Body of pancreas (tissue), 4 donors: ENCODE results near the gene TCAP. TPM values are rescaled to one million over a fixed set of nuclear protein-coding genes. Genes with fewer than 3 reads are reported as not detected.

Experiments
- ATAC-seq: fragments of 150-250 bp; one replicate; pipeline ENCODE4 v1.9.1; 2016
- DNase-seq, 4 donors: peaks; one replicate each; pipeline ENCODE4 v3.0.0-alpha.2; 2019
- H3K27ac ChIP-seq, 4 donors: fragments of 200-600 bp; sonication (generic); 1 replicate in 3 of 4; 2 replicates in 1 of 4; pipeline versions ENCODE4 v1.5.1 to v1.6.1; 2016 to 2019; ENCODE audit warnings: mild to moderate bottlenecking in 1 of 4, mixed read lengths in 1 of 4, moderate library complexity in 1 of 4
- H3K27me3 ChIP-seq, 2 donors: fragments of 200-600 bp; sonication (generic); one replicate each; pipeline ENCODE4 v1.6.0; 2016; ENCODE audit warnings: mild to moderate bottlenecking in 1 of 2
- H3K36me3 ChIP-seq, 2 donors: fragments of 200-600 bp; sonication (generic); replicated peaks in 1 of 2; 2 replicates each; pipeline ENCODE4 v1.5.1; 2016; ENCODE audit warnings: low read depth in 2 of 2; ENCODE audit not compliant: insufficient read depth in 1 of 2
- H3K4me1 ChIP-seq: fragments of 200-600 bp; sonication (generic); one replicate; pipeline ENCODE4 v1.6.0; 2016
- H3K4me3 ChIP-seq, 2 donors: fragments of 200-600 bp; sonication (generic); 1 replicate in 1 of 2; 2 replicates in 1 of 2; pipeline ENCODE4 v1.5.1; 2016 to 2019
- H3K9me3 ChIP-seq, 3 donors: fragments of 200-600 bp; sonication (generic); 1 replicate in 2 of 3; 2 replicates in 1 of 3; pipeline ENCODE4 v1.5.1; 2016
- POLR2A ChIP-seq, 3 donors: fragments of 450-650 bp; IDR thresholded peaks; one replicate each; pipeline ENCODE4 v1.6.1; 2016; ENCODE audit warnings: antibody characterized with exemption in 3 of 3, mild to moderate bottlenecking in 2 of 3
- WGBS, 2 donors: methylation state at CpG; one replicate each; pipeline ENCODE4 v1.1.5; 2017; 5-methylcytosine and 5-hydroxymethylcytosine counted together
- intact Hi-C: fragments of 100-400 bp; cut with DNase I; formaldehyde crosslinking; loops from one replicate; pipeline ENCODE4 v1.15.1; 2023
- total RNA-seq, 2 donors: library from RNA; depleted of rRNA; stranded (reverse); fragments of >200 nt; gene quantifications; one replicate each; pipeline ENCODE4 v1.1.0, GENCODE V29; 2016
- TF ChIP-seq, protein P1 (sequence below), 7 experiments: fragments of 450-650 bp in 4 of 7; fragments of 200-600 bp in 3 of 7; sonication (generic) in 3 of 7; IDR thresholded peaks; one replicate each; pipeline ENCODE4 v1.5.1; 2016 to 2019; ENCODE audit warnings: antibody characterized with exemption in 7 of 7

Gene TCAP
- total RNA-seq, 2 donors from 2014 or later, result 0.26 TPM; not detected in 1

DNA sequence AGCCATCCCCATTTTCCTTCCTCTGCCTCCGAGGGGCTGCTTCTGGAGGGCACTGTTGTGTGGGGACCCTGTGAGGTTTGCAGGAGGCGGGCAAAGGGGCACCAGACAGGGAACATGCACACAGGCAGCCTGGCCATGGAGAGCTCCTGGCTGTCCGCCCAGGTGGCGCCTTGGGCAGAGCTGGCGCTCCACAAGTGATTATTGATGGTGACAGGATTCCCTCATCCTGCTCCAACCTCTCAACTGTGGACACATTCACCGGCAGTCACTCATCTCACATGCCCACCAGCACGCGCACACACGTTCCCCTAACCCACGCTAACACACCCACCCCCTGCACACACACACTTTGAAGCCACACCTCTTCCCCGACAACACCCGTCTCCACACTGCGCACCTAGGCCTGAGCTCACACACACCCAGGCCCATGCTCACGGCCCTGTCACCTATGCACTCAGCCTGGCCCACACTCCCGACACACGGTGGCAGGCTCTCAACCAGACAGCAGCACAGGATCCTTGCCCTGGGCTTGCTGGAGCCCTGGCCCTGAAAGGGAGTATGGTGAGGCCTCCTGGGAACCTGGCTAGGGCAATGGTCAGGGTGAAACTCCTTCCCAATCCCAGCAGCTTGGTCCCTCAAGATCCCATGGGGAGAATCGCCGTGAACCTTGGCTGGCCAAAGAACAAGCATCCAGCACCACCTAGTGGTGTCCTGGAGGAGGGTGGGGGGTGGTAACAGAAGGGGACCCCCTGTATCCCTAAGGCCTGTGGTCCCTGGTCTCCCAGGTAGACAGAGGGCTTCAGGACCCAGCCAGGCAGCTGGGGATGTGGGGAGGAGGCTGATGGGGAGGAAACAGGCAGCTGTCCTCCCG lies 6.7 kb downstream of the TCAP start:
- H3K27ac ChIP-seq, result no peak overlapping the region
- H3K4me3 ChIP-seq, result no peak overlapping the region
- ATAC-seq (peak; percentile 22), DNase-seq (peak; percentile 37 to 58 (median 52))
- TF ChIP-seq, protein P1, sequence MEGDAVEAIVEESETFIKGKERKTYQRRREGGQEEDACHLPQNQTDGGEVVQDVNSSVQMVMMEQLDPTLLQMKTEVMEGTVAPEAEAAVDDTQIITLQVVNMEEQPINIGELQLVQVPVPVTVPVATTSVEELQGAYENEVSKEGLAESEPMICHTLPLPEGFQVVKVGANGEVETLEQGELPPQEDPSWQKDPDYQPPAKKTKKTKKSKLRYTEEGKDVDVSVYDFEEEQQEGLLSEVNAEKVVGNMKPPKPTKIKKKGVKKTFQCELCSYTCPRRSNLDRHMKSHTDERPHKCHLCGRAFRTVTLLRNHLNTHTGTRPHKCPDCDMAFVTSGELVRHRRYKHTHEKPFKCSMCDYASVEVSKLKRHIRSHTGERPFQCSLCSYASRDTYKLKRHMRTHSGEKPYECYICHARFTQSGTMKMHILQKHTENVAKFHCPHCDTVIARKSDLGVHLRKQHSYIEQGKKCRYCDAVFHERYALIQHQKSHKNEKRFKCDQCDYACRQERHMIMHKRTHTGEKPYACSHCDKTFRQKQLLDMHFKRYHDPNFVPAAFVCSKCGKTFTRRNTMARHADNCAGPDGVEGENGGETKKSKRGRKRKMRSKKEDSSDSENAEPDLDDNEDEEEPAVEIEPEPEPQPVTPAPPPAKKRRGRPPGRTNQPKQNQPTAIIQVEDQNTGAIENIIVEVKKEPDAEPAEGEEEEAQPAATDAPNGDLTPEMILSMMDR (IDR thresholded peaks at IDR 0.05), result peak; percentile 25 to 64 (median 45)
- peak in 1 of 3 donors; percentile 8 for TF ChIP-seq POLR2A (IDR thresholded peaks at IDR 0.05)
- no peaks in the 10 kb centered on the region for H3K27me3 ChIP-seq
- WGBS, 2 donors, result 22 to 23% methylated on average over 16 to 19 of the region's 19 CpGs
- intact Hi-C loops, result no loop called here
- no peaks in the 10 kb centered on the region for H3K36me3 ChIP-seq
- H3K4me1 ChIP-seq, result peaks cover 52% of the 10 kb centered on the region
- H3K9me3 ChIP-seq, result no peaks in the 10 kb centered on the region

DNA sequence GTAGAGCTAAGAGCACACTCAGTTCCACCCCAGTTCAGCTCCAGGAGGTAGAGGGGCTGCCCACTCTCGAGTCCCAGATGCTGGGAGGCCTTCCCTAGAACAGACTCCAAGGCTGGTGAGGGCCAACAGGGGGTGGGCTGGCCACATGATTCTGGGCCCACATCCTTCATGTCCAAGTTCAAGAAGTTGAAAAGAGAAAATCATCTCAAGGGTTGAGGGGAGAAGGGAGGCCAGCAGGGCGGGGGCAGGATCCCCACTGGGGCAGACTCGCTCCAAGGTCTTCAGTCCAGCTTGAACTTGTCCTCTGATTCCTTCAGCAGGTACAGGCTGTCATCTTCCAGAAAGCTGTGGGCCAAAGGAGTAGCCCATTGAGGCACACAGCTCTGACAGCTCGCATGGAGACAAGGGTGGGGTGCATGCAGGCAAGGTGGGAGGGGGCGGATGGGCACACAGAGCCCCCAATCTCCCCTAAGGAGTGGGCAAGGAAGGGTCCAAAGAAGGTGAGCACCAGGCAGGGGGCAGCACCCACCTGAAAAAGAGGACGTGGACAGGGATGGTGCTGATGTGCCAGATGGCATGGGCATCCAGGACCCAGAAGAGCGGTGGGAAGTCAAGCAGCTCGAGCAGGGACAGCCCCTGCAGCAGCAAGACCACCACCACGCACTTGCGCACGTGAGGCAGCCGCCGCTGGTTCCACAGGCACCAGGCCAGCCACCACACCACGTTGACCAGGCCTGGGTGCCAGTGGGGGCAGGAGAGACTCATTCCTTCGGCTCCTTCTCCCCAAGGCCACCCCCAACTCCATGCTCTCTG lies 7.6 kb downstream of the TCAP start:
- no peaks in the 10 kb centered on the region for H3K36me3 ChIP-seq
- H3K27me3 ChIP-seq, result no peaks in the 10 kb centered on the region
- peaks cover 47% of the 10 kb centered on the region for H3K4me1 ChIP-seq
- H3K27ac ChIP-seq, result no peak overlapping the region
- no peaks in the 10 kb centered on the region for H3K9me3 ChIP-seq
- intact Hi-C loops, result no loop called here
- ATAC-seq (no peak), DNase-seq (no peak)
- H3K4me3 ChIP-seq, result no peak overlapping the region
- TF ChIP-seq POLR2A (IDR thresholded peaks at IDR 0.05), result no peak
- TF ChIP-seq, protein P1 (IDR thresholded peaks at IDR 0.05), result peak in 1 of 7 experiments; percentile 0
- 56 to 66% methylated on average over 5 to 15 of the region's 15 CpGs for WGBS, 2 donors

DNA sequence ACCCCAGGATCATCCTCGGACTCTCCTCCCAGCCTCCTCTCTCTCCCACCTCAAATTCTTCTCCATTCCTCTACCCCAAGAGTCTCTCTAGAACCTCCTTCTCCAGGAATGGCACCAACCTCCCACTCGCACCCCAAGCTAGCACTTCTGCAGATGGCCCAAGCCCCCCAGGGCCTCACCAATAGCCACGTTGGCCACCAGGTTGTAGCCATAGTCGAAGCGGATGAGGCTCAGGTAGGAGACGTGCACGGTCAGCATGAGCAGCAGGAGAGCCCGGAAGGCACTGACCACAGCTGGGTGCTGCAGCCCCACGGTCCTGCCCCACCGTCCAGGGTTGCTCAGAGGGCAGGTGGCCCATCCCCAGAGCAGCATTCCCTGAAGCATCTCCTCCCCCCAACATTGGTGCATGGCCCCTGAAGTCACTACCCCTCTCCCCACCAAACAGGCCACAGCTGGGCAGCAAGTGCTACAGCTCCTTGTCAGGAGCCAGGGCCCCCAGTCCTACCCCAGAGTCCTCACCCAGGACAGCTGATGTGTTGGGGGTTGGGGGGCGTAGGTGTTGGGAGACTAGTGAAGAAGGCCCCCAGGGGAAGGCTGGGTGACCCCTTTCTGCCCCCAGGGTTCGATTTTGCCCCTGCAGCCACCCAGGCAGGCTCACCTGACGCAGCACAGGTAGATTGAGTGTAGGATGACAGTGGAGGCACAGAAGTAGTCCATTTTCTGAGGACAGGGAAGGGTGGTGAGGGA lies 8.4 kb downstream of the TCAP start:
- H3K4me1 ChIP-seq, result peaks cover 39% of the 10 kb centered on the region

DNA sequence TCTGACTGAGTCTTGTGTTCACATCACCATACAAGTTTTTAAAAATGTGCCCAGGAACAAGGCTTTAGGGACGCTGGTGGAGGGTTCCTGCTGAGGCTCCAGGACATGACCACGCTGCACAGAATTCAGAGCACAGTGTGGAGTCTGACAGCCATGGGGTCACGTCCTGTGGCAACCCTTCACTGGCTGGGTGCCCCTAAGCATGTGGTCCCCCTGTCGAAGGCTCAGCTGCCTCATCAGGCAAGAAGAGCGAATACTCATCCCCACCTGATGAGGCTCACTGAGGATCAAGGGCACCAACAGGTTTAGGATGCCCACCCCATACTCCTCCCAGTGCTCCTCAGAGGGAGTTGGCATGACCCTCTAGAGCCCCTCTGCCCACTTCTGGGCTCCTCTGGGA lies 9.0 kb downstream of the TCAP start:
- Histone ChIP-seq H3K36me3 (no peaks in the 10 kb centered on the region), H3K27ac (peak overlapping the region in 3 of 4 donors; percentile 65 to 78 (median 76)), H3K4me1 (peaks cover 37% of the 10 kb centered on the region), H3K27me3 (no peaks in the 10 kb centered on the region), H3K9me3 (no peaks in the 10 kb centered on the region), H3K4me3 (no peak overlapping the region)
- no peak for DNase-seq
- TF ChIP-seq, protein P1 (IDR thresholded peaks at IDR 0.05), result no peak
- no peak for TF ChIP-seq POLR2A (IDR thresholded peaks at IDR 0.05)
- intact Hi-C loops, result no loop called here
- no peak for ATAC-seq
- 70 to 74% methylated on average over 2 to 5 of the region's 5 CpGs for WGBS, 2 donors

More for the DNA sequence above, 8.4 kb downstream of the TCAP start:
- H3K27me3 ChIP-seq, result no peaks in the 10 kb centered on the region
- no peak overlapping the region for H3K27ac ChIP-seq
- H3K36me3 ChIP-seq, result no peaks in the 10 kb centered on the region
- 66 to 71% methylated on average over 12 to 13 of the region's 13 CpGs for WGBS, 2 donors
- DNase-seq, result no peak
- no peak overlapping the region for H3K4me3 ChIP-seq
- no peak for ATAC-seq
- intact Hi-C loops, result no loop called here
- no peaks in the 10 kb centered on the region for H3K9me3 ChIP-seq
- no peak for TF ChIP-seq POLR2A (IDR thresholded peaks at IDR 0.05)
- TF ChIP-seq, protein P1 (IDR thresholded peaks at IDR 0.05), result no peak
